ENCODE measurements around the gene VPREB3.

Gene VPREB3

DNA sequence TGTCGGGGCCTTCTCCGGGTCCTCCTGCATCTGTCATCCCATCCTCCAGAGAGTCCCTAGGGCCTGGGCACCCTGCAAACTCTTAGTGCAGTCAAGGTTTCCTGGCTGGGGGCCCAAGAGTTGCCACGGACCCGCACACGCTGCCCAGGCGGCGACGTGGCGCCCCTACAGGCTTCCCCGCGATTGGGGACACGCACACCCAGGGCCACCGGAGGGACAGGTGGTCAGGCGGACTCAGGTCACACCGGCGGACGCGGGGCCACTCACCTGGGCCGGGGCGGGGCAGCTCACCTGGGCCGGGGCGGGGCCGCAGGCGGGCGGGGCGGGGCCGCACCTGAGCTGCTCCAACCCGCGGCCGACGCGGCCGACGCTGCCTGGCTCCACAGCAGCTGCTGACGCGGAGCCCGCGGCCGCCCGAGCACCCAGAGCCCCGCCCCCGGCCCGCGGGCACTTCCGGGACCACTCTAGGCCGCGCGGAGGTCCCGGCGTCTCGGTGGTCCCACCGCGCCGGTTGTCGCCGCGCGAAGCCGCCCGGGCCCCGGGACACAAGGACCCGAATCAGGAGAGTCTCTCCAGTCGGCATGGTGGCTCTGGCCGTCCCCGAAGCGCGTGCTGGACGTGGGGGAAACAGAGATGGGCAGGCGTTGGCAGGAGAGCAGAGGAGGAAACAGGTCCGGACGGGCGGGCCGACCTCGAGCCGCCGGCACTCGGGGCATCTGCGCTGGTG is 3.3 kb downstream of the VPREB3 start, which contains the start of gene ZNF70:
TSS of gene ZNF70 (minus strand) at position 399 of the 727 bp plus-strand sequence. CDS start 5,972 bp downstream, outside the sequence.
- H3K79me2 ChIP-seq, result no peaks in the 10 kb centered on the region
- peaks cover 2% of the 10 kb centered on the region for H3K4me1 ChIP-seq
- no peaks in the 10 kb centered on the region for H3K9me3 ChIP-seq (ENCODE audit: control insufficient read depth, low read length)
- H3K27ac ChIP-seq, result peak within 1 kb of the TSS; percentile 85
- H3K36me3 ChIP-seq (ENCODE audit: control insufficient read depth, insufficient read depth, low read length), result no peaks in the 10 kb centered on the region
- peak within 1 kb of the TSS; percentile 21 for H3K9ac ChIP-seq
- TF ChIP-seq, protein P1, sequence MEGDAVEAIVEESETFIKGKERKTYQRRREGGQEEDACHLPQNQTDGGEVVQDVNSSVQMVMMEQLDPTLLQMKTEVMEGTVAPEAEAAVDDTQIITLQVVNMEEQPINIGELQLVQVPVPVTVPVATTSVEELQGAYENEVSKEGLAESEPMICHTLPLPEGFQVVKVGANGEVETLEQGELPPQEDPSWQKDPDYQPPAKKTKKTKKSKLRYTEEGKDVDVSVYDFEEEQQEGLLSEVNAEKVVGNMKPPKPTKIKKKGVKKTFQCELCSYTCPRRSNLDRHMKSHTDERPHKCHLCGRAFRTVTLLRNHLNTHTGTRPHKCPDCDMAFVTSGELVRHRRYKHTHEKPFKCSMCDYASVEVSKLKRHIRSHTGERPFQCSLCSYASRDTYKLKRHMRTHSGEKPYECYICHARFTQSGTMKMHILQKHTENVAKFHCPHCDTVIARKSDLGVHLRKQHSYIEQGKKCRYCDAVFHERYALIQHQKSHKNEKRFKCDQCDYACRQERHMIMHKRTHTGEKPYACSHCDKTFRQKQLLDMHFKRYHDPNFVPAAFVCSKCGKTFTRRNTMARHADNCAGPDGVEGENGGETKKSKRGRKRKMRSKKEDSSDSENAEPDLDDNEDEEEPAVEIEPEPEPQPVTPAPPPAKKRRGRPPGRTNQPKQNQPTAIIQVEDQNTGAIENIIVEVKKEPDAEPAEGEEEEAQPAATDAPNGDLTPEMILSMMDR (IDR thresholded peaks at IDR 0.05), result no peak
- peak within 1 kb of the TSS; percentile 98 for H3K4me2 ChIP-seq (ENCODE audit: low read length)
- no peaks in the 10 kb centered on the region for H3K27me3 ChIP-seq (ENCODE audit: control insufficient read depth, insufficient read depth, low read length)
- H2AFZ ChIP-seq, result peak within 1 kb of the TSS; percentile 90
- H3K4me3 ChIP-seq (ENCODE audit: low read depth, low read length), result peak within 1 kb of the TSS; percentile 79

DNA sequence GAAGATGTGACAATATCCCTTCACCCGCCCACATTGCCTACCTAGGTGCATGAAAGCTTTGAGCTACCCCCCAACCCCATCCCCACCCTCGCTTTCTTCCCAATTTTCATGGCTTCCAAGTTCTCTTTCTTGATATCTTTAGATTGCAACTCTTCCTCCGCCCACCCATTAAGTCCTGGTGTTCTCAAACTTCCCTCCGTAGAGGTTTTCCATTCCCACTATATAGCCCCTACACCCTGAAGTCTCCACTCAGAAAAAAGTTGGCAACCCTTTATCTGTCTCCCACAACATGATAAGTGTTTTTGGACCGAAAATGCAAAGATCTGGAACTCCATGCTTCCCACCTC is 3.9 kb downstream of the VPREB3 start:
- Histone ChIP-seq H3K36me3 (ENCODE audit: control insufficient read depth, insufficient read depth, low read length) (no peaks in the 10 kb centered on the region), H3K4me1 (peaks cover 2% of the 10 kb centered on the region), H3K9ac (no peak overlapping the region), H3K27me3 (ENCODE audit: control insufficient read depth, insufficient read depth, low read length) (no peaks in the 10 kb centered on the region), H3K4me2 (ENCODE audit: low read length) (peak overlapping the region; percentile 98), H3K79me2 (no peaks in the 10 kb centered on the region), H2AFZ (peak overlapping the region; percentile 69), H3K4me3 (ENCODE audit: low read depth, low read length) (peak overlapping the region; percentile 79), H3K27ac (peak overlapping the region; percentile 63), H3K9me3 (ENCODE audit: control insufficient read depth, low read length) (no peaks in the 10 kb centered on the region)
- TF ChIP-seq, protein P1 (IDR thresholded peaks at IDR 0.05), result no peak

DNA sequence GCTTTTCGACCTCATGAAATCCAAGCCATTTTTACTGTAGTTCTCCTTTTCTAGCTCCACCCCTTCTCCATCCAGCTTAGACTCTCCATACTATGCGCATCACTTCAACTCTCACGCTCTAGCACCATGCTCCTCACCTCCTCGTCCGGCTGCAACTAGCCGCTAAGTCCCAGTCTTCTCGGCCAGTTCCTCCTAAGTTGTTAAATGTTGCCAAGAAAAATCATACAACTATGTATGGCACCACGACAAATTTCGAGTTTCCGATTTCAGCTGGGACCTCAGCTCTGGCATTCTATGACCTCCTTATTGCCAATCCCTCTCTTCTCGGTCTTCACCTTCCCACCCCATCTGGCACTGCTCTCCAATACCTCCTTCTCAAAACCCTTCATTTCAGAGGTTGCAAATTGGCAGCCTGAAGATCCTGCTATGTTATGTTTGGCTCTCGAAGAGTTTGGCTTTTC is 4.4 kb downstream of the VPREB3 start:
- Histone ChIP-seq H3K27ac (peak overlapping the region; percentile 63), H3K4me3 (ENCODE audit: low read depth, low read length) (peak overlapping the region; percentile 79), H2AFZ (peak overlapping the region; percentile 69), H3K36me3 (ENCODE audit: control insufficient read depth, insufficient read depth, low read length) (no peaks in the 10 kb centered on the region), H3K4me2 (ENCODE audit: low read length) (peak overlapping the region; percentile 98), H3K9ac (no peak overlapping the region), H3K4me1 (peaks cover 5% of the 10 kb centered on the region), H3K27me3 (ENCODE audit: control insufficient read depth, insufficient read depth, low read length) (no peaks in the 10 kb centered on the region), H3K79me2 (no peaks in the 10 kb centered on the region), H3K9me3 (ENCODE audit: control insufficient read depth, low read length) (no peaks in the 10 kb centered on the region)
- TF ChIP-seq, protein P1 (IDR thresholded peaks at IDR 0.05), result no peak

DNA sequence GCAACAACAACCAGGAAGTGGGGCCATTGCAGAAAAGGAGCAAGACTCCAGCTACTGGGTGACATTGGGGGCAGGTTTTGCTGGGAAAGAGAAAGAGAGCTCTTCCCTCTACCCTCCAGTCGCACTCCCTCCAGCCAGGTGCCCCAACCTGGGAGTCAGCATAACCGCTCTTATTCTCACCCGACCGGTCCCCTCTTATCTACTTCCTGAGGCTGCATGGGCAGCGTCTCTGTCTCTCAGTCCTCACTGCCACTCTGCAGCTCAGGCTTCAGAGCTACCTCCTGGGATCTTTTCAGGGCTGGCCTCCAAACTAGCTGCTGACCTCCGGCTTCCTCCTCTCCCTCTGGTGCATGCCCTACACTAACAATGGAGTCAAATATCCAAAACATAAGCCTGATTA is 8.4 kb downstream of the VPREB3 start:
- TF ChIP-seq, protein P1 (IDR thresholded peaks at IDR 0.05), result no peak

DNA sequence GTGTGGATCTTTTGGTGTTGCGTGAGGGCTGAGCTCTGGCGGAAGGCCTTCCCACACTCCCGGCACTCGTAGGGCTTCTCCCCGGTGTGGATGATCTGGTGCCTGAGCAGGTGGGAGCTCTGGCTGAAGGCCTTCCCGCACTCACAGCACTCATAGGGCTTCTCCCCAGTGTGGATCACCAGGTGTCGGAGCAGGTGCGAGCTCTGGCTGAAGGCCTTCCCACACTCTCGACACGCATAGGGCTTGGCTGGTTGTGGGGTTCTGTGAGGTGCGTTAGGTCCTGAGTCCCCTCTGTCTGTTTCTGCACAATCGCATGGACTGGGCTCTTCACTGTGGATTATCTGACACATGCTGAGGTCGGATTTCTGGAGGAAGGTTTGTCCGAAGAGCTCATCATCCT is 9.7 kb downstream of the VPREB3 start:
- H3K9me3 ChIP-seq (ENCODE audit: control insufficient read depth, low read length), result no peaks in the 10 kb centered on the region
- peaks cover 9% of the 10 kb centered on the region for H3K4me1 ChIP-seq
- H3K4me2 ChIP-seq (ENCODE audit: low read length), result no peak overlapping the region
- no peaks in the 10 kb centered on the region for H3K79me2 ChIP-seq
- no peak overlapping the region for H3K27ac ChIP-seq
- H3K36me3 ChIP-seq (ENCODE audit: control insufficient read depth, insufficient read depth, low read length), result no peaks in the 10 kb centered on the region
- H3K4me3 ChIP-seq (ENCODE audit: low read depth, low read length), result no peak overlapping the region
- TF ChIP-seq, protein P1 (IDR thresholded peaks at IDR 0.05), result no peak
- no peaks in the 10 kb centered on the region for H3K27me3 ChIP-seq (ENCODE audit: control insufficient read depth, insufficient read depth, low read length)
- H2AFZ ChIP-seq, result no peak overlapping the region
- no peak overlapping the region for H3K9ac ChIP-seq

More for the DNA sequence above, 8.4 kb downstream of the VPREB3 start:
- Histone ChIP-seq H3K4me3 (ENCODE audit: low read depth, low read length) (no peak overlapping the region), H3K27me3 (ENCODE audit: control insufficient read depth, insufficient read depth, low read length) (no peaks in the 10 kb centered on the region), H3K79me2 (no peaks in the 10 kb centered on the region), H3K36me3 (ENCODE audit: control insufficient read depth, insufficient read depth, low read length) (no peaks in the 10 kb centered on the region), H3K9me3 (ENCODE audit: control insufficient read depth, low read length) (no peaks in the 10 kb centered on the region), H3K4me1 (peaks cover 11% of the 10 kb centered on the region), H2AFZ (peak overlapping the region; percentile 5), H3K9ac (no peak overlapping the region), H3K4me2 (ENCODE audit: low read length) (peak overlapping the region; percentile 2), H3K27ac (peak overlapping the region; percentile 58)

Measured in parathyroid adenoma (tissue), 2 donors.